HG02973 (cell line): ENCODE results near the gene RBBP8NL.

Experiments
- ATAC-seq: cut with Tn5 transposase; IDR thresholded peaks from one replicate; pipeline ENCODE4 v1.9.1; 2021; ENCODE audit warnings: moderate library complexity; ENCODE audit not compliant: unreplicated experiment

RBBP8NL gene

GRCh38 chr20:62408640-62409039, 18.7 kb downstream of the RBBP8NL start:
- ATAC-seq: no peak

GRCh38 chr20:62408055-62408454, 19.3 kb downstream of the RBBP8NL start:
- ATAC-seq: no peak

GRCh38 chr20:62407221-62407992, 19.9 kb downstream of the RBBP8NL start, which contains the start of gene CABLES2:
TSS of gene CABLES2 (minus strand) at chr20:62407285. CDS start at chr20:62407276, 9 bp downstream.
- ATAC-seq: peak; percentile 74

- no peak for ATAC-seq
These were observed 20.6 kb downstream of the RBBP8NL start for GRCh38 chr20:62406635-62407176.

- no peak for ATAC-seq
These were observed 21.3 kb downstream of the RBBP8NL start for GRCh38 chr20:62405981-62406513.

- no peak for ATAC-seq
These were observed 22.0 kb downstream of the RBBP8NL start for GRCh38 chr20:62405108-62405980.

- ATAC-seq: no peak
These were observed 22.6 kb downstream of the RBBP8NL start for GRCh38 chr20:62404761-62405107.

- ATAC-seq: no peak
These were observed 23.1 kb downstream of the RBBP8NL start for GRCh38 chr20:62404112-62404665.

GRCh38 chr20:62403331-62403730, 24.0 kb downstream of the RBBP8NL start:
- ATAC-seq: no peak

GRCh38 chr20:62402456-62403150, 24.7 kb downstream of the RBBP8NL start:
- no peak for ATAC-seq

- ATAC-seq: no peak
These were observed 26.0 kb downstream of the RBBP8NL start for GRCh38 chr20:62401331-62401779.

GRCh38 chr20:62400541-62400940, 26.8 kb downstream of the RBBP8NL start:
- no peak for ATAC-seq

GRCh38 chr20:62400021-62400420, 27.3 kb downstream of the RBBP8NL start:
- ATAC-seq: no peak

- ATAC-seq: no peak
These were observed 29.1 kb downstream of the RBBP8NL start for GRCh38 chr20:62398120-62398821.

GRCh38 chr20:62396367-62397239, 30.7 kb downstream of the RBBP8NL start:
- no peak for ATAC-seq

GRCh38 chr20:62395311-62396242, 31.8 kb downstream of the RBBP8NL start:
- no peak for ATAC-seq
